ENCODE results near the gene WASHC3.
A peak's percentile ranks its signal among the peaks of the same experiment; 100 is the strongest.

Gene WASHC3

DNA sequence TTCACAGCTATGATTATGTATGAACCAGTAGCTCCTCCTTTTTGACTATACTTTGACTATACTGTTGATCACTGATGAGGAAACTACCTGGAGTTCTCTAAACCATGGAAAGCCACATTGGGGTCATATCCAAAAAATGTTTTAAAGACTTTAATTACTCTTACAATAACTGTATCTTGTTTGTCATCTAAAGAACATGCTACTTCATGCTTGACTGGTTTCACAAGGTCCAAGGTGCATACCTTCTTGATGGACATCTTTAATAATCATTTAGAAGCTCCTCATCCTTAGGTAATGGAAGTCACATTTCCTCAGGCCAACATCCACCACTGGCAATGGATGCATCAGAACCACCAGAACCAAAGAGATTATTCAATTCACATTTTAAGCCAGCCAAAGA, 29.9 kb downstream of the WASHC3 start:
- no peak for DNase-seq (ENCODE audit: low read depth)
- H3K4me3 ChIP-seq (ENCODE audit: low read depth, low read length) = no peak overlapping the region
- TF ChIP-seq, protein P1, sequence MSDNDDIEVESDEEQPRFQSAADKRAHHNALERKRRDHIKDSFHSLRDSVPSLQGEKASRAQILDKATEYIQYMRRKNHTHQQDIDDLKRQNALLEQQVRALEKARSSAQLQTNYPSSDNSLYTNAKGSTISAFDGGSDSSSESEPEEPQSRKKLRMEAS (IDR thresholded peaks at IDR 0.05; ENCODE audit: low read depth, low read length) = no peak
- TF ChIP-seq MYC (IDR thresholded peaks at IDR 0.05; ENCODE audit: low read depth, low read length) (no peak), POLR2A (IDR thresholded peaks at IDR 0.05; ENCODE audit: extremely low read depth, insufficient read length) (no peak)
- TF ChIP-seq, protein P2, sequence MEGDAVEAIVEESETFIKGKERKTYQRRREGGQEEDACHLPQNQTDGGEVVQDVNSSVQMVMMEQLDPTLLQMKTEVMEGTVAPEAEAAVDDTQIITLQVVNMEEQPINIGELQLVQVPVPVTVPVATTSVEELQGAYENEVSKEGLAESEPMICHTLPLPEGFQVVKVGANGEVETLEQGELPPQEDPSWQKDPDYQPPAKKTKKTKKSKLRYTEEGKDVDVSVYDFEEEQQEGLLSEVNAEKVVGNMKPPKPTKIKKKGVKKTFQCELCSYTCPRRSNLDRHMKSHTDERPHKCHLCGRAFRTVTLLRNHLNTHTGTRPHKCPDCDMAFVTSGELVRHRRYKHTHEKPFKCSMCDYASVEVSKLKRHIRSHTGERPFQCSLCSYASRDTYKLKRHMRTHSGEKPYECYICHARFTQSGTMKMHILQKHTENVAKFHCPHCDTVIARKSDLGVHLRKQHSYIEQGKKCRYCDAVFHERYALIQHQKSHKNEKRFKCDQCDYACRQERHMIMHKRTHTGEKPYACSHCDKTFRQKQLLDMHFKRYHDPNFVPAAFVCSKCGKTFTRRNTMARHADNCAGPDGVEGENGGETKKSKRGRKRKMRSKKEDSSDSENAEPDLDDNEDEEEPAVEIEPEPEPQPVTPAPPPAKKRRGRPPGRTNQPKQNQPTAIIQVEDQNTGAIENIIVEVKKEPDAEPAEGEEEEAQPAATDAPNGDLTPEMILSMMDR (IDR thresholded peaks at IDR 0.05; ENCODE audit: low read depth, low read length) = no peak

DNA sequence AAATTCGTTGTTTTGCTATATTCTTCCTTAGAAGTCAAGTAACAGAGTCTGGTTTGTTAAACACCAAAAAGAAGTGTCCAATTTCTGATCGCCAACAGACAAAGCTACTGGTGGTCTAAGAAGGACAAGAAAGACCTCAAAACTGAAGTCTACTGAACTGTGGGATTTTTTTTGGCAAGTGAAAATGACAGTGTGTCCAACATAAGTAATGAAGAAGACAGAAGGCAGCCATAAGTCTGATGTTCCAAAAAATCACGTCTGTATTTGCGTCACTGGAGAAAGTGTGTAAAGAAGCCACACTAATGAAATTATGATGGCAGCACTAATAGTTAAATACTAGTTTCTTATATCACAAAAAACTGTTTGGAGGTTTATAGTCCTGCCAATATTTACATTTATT, 32.6 kb downstream of the WASHC3 start:
- no peak overlapping the region for H3K4me3 ChIP-seq (ENCODE audit: low read depth, low read length)
- TF ChIP-seq, protein P1 (IDR thresholded peaks at IDR 0.05; ENCODE audit: low read depth, low read length) = no peak
- TF ChIP-seq MYC (IDR thresholded peaks at IDR 0.05; ENCODE audit: low read depth, low read length) (no peak), POLR2A (IDR thresholded peaks at IDR 0.05; ENCODE audit: extremely low read depth, insufficient read length) (no peak)
- TF ChIP-seq, protein P2 (IDR thresholded peaks at IDR 0.05; ENCODE audit: low read depth, low read length) = no peak
- no peak for DNase-seq (ENCODE audit: low read depth)

DNA sequence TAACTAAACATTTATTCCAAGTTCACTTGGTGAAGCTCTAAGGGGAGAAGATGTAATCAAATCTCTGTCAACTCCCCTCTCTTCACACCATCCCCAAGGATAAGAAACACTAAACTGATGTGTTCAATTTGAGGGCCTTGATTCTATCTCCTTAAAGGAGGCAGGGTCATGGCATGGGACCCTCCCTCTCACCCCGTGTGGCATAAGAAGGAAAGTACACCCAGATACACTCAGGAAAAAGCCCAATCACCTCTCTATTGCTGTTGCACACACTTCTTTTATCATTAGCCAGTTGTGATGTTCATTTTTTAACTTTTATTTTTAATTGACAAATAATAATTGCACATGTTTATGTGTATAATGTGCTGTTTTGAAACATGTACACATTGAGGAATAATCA, 35.1 kb downstream of the WASHC3 start:
- DNase-seq (ENCODE audit: low read depth) = peak; percentile 25
- TF ChIP-seq, protein P2 (IDR thresholded peaks at IDR 0.05; ENCODE audit: low read depth, low read length) = no peak
- H3K4me3 ChIP-seq (ENCODE audit: low read depth, low read length) = no peak overlapping the region

DNA sequence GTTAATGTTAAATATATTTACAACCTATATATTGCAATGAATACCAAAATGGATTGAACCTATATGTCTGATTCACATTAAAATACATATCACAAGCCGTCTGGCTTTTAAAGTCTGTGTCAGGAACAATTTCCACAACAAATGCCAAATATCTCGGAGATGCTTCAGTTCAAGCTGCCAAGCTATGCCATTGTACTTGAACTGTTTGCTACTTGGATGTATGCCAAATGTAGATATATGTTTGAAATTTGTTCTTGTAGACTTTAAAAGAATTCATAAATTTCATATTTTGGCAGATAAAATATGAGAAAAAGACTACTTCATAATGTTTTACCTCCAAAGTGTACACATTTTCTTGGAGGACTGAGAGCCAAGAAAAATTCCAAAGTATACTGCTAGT, 37.0 kb downstream of the WASHC3 start:
- TF ChIP-seq, protein P1 (IDR thresholded peaks at IDR 0.05; ENCODE audit: low read depth, low read length) = no peak
- TF ChIP-seq POLR2A (IDR thresholded peaks at IDR 0.05; ENCODE audit: extremely low read depth, insufficient read length) (no peak), MYC (IDR thresholded peaks at IDR 0.05; ENCODE audit: low read depth, low read length) (no peak)
- TF ChIP-seq, protein P2 (IDR thresholded peaks at IDR 0.05; ENCODE audit: low read depth, low read length) = no peak
- DNase-seq (ENCODE audit: low read depth) = no peak
- H3K4me3 ChIP-seq (ENCODE audit: low read depth, low read length) = no peak overlapping the region

DNA sequence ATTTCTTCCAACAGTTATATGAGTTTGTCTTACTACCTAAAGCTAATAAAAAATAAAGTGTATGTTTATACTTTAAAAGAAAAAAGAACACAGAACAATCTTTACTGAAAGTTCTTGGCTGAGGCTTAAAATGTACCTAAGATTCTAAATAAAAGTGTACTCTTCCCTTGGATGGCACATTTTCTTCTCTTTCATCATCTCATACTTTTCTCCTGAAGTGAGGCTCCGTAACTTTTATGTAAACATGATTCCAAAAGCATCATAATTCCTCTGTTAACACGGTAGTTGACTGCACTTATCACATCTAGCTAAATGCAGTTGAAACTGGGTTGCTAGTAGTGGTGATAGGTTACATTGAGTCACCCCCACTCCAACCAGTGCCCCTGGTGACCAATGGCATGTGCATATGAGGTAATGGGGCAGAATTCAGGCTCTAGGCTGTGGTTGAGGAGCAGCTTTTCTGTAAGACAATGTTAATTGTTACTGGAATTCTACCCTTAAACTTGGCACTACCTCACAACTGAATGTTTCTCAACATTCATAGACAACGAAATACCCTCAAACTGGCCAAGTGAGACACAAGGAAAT, 38.4 kb downstream of the WASHC3 start:
- no peak overlapping the region for H3K4me3 ChIP-seq (ENCODE audit: low read depth, low read length)
- DNase-seq (ENCODE audit: low read depth) = peak; percentile 59
- TF ChIP-seq MYC (IDR thresholded peaks at IDR 0.05; ENCODE audit: low read depth, low read length) (no peak), POLR2A (IDR thresholded peaks at IDR 0.05; ENCODE audit: extremely low read depth, insufficient read length) (no peak)
- TF ChIP-seq, protein P1 (IDR thresholded peaks at IDR 0.05; ENCODE audit: low read depth, low read length) = no peak
- TF ChIP-seq, protein P2 (IDR thresholded peaks at IDR 0.05; ENCODE audit: low read depth, low read length) = no peak

DNA sequence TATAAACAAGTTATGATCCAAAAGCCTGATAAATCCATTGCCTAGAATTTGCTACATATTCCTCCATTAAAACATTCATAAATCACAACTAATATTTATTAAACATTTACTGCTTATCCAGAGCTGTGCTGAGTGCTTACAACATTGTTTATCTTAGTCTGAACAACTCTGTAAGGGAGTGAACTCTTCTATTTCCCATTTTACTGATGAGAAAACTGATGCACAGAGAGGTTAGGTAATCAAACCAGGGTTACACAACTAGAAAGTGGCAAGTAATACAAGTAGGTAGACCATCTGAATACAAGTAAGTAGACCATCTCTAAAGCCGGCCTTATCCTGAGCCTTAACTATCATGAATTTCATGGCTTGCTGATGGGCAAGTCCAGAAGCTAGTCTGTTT, 39.5 kb downstream of the WASHC3 start:
- DNase-seq (ENCODE audit: low read depth) = peak; percentile 72
- no peak overlapping the region for H3K4me3 ChIP-seq (ENCODE audit: low read depth, low read length)
- TF ChIP-seq POLR2A (IDR thresholded peaks at IDR 0.05; ENCODE audit: extremely low read depth, insufficient read length) (no peak), MYC (IDR thresholded peaks at IDR 0.05; ENCODE audit: low read depth, low read length) (no peak)
- TF ChIP-seq, protein P2 (IDR thresholded peaks at IDR 0.05; ENCODE audit: low read depth, low read length) = no peak
- TF ChIP-seq, protein P1 (IDR thresholded peaks at IDR 0.05; ENCODE audit: low read depth, low read length) = no peak
